NCI-H82 treated with DMSO at 0.1 percent for 48 hours (cell line): ENCODE data around the gene LRBA.
"Not testable (repeated sequence)": the region's sequence is repeated elsewhere in the genome, so short reads cannot be mapped to it uniquely, and the experiment has no call there.

Experiments
- DNase-seq: peaks from one replicate; lab custom pipeline; 2025; ENCODE audit not compliant: unreplicated experiment; lab: John Stamatoyannopoulos, UW

Gene LRBA

GRCh38 chr4:151015459-151016347, 619 bp upstream of the LRBA start:
- DNase-seq: peak; percentile 28

DNA sequence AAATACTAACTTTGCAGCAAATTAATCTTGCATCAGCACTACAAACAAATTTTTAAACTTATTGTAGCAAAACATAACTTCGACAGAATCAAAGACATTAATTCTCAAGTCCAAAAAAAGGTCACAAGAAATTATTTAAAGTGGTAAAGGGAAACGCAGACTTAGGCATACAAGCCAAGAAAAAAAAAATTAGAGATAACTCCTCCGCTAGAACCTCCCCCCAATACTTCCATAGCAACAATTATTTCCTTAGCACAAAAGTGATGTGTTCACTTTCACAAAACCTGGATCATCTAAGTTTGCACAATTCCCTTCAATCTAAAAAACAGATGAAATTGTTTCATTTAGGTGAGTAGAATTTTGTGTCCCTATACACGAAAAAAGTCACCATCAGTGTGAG, 1.1 kb downstream of the LRBA start:
- DNase-seq: no peak

DNA sequence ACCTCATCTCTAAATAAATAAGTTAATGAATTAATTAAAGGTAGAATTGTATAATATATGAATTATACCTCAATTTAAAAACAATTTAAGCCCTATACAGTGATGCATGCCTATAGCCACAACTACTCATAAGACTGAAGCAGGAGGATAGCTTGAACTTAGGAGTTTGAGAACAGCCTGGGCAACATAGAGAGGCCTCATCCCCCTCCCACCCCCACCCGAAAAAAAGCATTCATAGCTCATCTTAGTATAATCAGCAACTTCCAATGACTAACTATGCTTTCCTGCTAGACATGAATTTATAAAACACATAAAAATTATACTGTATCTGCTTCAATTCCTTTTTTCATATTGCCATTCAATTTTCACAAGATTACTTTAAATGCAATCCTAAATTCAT, 1.6 kb downstream of the LRBA start:
- DNase-seq: peak; percentile 2

- DNase-seq: no peak
Measured at GRCh38 chr4:151012820-151013219, 2.3 kb downstream of the LRBA start.

DNA sequence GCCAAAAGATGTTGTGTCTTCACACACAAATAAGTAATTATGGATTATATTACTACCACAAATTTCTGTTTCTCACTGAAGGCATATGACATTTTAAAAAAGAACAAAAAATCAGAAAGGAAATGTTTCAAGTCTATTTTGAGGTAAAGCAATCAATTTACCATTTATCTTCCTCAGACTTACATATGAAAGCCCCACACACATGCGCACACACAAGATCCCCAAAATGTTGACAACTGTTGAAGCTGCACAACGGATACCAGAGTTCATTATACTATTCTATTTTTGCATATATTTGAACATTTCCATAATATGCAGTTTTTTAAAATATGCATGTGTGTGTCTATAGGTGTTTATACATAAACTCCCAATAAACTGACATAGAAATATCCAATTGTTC, 2.7 kb downstream of the LRBA start:
- DNase-seq: no peak

GRCh38 chr4:151004222-151004621, 10.9 kb downstream of the LRBA start:
- no peak for DNase-seq

DNA sequence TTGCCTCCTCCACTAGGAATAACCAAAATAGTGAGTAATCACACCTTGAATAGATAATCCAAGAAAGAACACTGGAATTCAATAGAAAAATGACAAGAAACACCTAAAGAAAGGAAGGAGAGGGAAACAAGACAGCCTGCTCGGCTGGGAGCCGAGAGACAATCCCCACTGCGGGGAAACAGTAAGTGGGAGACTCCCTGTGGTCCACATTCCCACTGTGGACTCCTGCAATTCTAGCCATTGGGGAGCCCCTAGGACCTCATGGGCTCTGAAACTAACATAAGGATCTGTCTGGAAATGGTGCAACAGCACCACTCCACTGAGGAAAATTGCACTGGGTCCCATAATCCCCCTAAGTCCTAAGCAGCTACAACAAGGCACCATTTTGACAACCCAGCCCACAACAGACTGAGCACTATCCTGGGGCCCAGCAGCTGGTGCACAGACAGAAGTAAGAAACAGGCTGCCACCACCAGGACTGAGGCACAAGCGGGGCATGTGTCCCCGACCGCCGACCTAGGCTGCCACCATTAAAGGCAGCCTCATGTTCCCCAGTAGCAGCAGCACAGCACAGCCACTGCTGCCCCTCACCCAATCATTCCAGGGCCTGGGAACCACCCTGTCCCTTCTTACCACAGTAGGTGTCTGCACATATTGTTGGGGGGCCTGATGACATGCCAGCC, 14.2 kb downstream of the LRBA start:
- no peak for DNase-seq

DNA sequence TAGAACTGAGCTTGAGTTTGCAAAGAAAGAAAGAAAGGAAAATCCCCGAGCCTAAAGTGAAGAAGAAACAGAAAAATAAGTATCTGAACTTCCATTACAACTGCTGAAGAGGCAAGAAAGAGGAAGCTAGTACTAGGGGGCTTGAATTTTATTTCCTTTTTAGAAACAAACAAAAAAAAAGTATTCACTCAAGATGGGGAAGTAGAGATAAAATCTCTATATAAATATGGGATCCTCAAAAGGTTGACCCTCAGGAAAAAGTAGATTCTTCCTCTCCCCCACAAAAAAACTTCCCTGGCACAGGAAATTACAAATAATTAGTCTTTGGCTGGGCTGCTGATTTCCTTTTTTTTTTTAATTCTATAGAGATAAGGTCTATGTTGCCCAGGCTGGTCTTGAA, 16.0 kb downstream of the LRBA start:
- no peak for DNase-seq

DNA sequence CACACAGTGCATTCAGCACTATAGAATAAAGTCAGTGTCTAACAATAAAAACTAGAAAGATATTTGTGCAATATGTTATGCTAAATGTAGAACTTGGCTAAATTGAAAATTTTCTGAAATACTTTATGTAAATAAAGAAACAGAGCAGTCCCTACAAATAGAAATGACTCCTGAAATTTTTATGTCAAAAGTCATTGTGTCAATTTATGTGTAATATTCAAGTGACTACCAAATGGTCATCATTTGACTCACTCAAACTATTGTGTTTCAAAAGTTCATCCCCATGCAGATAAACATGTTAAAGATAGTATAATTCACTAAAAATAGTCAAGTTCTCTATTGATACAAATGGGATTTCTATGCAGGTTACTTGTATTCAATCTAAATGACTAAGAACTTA, 17.9 kb downstream of the LRBA start:
- DNase-seq: no peak

GRCh38 chr4:150994721-150995120, 20.4 kb downstream of the LRBA start:
- no peak for DNase-seq

DNA sequence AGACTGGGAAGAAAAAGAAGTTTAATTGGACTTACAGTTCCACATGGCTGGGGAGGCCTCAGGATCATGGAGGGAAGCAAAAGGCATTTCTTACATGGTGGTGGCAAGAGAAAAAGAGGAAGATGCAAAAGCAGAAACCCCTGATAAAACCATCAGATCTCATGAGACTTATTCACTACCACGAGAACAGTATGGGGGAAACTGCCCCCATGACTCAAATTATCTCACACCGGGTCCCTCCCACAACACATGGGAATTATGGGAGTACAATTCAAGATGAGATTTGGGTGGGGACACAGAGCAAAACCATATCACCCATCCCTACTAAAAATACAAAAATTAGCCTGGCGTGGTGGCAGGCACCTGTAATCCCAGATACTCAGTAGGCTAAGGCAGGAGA, 21.5 kb downstream of the LRBA start:
- not testable (repeated sequence) for DNase-seq

DNA sequence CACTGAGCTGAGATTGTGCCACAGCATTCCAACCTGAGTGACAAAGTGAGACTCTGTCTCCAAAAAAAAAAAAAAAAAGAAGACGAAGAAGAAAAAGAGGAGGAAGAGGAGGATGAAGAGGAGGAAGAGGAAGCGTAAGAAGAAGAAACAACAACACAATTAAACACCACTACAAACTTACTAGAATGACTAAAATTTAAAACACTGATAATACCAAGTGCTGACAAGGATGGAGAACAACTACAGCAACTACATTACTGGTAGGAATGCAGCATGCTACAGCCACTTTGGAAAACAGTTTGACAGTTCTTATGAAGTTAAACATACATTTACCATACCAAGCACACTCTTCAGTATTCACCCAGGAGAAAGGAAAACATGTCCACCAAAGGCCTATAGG, 24.1 kb downstream of the LRBA start:
- no peak for DNase-seq

DNA sequence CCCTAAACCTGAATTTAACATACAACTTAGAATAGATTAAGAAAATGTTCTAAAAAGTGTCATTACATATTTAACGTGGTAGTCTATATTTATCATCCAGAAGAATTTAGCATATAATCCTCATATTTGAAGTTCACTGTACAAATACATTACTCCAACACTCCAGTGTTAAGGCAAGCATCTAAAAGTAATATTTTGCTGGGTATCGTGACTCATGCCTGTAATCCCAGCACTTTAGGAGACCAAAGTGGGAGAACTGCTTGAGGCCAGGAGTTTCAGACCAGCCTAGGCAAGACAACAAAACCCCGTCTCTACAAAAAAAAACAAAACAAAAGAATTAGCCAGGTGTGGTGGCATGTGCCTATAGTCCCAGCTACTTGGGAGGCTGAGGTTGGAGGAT, 24.8 kb downstream of the LRBA start:
- DNase-seq: no peak

DNA sequence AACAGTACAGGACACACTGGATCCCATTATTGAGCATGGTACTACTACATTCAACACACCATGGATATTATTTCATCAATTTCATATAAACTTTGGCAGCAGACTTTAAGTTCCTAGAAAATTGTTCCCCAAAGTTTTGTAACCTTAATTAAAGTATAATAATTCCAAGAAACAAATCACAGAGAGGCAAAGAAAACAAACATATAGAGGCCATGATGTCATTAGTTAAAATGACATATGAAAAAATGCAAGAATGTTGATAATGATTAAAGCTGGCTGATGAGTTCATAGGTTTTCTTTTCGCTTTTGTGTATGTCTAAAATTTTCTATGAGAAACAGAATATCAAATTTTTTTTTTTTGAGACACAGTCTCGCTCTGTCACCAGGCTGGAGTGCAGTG, 26.8 kb downstream of the LRBA start:
- DNase-seq: no peak

- no peak for DNase-seq
Measured at GRCh38 chr4:150987204-150987603, 27.9 kb downstream of the LRBA start.

DNA sequence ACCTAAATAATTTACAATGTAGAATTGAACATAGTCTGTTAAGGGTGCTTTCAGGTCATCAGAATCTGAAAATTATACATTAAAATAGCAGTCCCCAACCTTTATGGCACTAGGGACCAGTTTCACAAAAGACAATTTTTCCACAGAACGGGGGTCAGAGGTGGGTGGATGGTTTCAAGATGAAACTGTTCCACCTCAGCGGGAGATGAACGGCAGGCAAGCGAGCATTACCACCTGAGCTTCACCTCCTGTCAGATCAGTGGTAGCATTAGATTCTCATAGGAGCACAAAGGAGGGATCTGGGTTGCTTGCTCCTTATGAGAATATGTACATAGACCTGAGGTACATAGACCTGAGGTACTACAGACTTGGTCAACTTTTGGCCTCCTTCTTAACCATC, 29.0 kb downstream of the LRBA start:
- no peak for DNase-seq

- DNase-seq: no peak
Measured at GRCh38 chr4:150983851-150984250, 31.2 kb downstream of the LRBA start.

DNA sequence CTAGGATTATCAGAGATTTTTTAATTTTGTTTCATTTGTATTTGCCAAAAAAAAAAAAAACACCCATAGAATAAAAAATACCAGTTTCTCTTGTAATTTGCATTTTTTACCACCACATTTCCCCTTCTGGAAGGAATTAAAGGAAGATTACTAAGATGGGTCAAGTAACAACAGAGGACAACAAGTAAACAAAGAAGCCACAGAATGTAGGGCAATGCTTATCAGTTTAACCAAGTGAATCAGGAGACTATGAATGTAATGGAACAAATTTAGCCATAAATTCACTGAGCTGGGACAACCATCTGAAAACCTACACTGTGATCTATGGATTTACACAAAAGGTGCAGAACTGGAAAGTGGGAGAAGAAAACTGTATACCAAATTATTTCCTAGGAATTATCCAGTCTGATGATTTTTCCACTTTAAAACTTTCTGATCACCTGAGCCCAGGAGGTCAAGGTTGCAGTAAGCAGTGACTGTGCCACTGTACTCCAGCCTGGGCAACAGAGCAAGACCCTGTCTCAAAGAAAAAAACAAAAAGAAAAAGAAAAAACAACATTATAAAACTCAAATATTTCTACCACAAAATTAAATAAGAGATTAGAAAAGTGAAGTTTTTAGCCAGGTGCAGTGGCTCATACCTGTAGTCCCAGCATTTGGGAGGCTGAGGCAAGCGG, 32.4 kb downstream of the LRBA start:
- no peak for DNase-seq

DNA sequence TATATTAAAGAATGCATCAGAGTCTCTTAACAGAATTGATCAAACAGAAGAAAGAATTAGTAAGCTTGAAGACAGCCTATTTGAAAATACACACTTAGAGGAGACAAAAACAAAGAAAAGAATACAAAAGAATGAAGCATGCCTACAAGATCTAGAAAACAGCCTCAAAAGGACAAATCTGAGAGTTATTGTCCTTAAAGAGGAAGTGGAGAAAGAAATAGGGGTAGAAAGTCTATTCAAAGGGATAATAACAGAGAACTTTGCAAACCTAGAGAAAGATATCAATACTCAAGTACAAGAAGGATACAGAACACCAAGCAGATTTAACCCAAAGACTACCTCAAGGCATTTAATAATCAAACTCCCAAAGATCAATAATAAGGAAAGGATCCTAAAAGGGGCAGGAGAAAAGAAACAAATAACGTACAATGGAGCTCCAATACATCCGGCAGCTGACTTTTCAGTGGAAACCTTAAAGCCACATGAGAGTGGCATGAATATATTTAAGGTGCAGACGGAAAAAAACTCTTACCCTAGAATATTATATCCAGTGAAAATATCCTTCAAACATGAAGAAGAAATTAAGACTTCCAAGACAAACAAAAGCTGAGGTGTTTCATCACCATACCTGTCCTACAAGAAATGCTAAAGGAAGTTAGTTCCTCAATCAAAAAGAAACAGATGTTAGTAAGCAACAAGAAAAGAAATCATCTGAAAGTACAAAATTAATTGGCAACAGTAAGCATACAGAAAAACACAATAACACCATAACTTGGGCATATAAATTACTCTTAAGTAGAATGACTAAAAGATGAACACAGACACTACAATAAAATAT, 36.1 kb downstream of the LRBA start:
- no peak for DNase-seq

- DNase-seq: no peak
Measured at GRCh38 chr4:150976478-150977118, 38.5 kb downstream of the LRBA start.

DNA sequence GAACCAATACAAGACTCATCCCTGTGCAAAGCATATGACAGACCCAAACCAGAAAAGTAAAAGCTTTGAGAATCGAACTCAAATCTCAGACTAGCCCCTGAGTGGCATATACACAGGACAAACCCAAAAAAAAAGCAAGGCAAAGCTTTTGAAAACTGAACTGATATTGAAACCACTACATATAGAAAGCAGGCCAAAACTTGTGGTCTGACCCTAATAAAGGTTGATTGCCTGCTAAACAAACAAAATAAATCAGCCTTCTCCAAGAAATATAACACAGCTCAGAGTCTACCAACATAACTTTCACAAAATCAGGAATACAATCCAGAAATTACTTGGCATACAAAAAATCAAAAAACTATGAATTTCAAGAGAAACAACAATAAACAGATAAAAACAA, 40.3 kb downstream of the LRBA start:
- DNase-seq: no peak
